Sigmoid colon (tissue), 7 donors: ENCODE results near the gene FAM13A. TPM values are rescaled to one million over a fixed set of nuclear protein-coding genes. Genes with fewer than 3 reads are reported as not detected.
"Not testable (repeated sequence)": the region's sequence is repeated elsewhere in the genome, so short reads cannot be mapped to it uniquely, and the experiment has no call there.

ENCODE experiments used
- DNase-seq: peaks from one replicate; pipeline ENCODE4 v3.0.0-alpha.2; 2019
- H3K27ac ChIP-seq, 4 donors: fragments of 200-600 bp; sonication (generic); one replicate each; pipeline ENCODE4 v1.5.1; 2016 to 2019; ENCODE audit warnings: mild to moderate bottlenecking in 1 of 4
- H3K27me3 ChIP-seq, 3 donors: fragments of 200-600 bp; sonication (generic); one replicate each; pipeline ENCODE4 v1.5.1; 2019; ENCODE audit warnings: mild to moderate bottlenecking in 1 of 3
- H3K36me3 ChIP-seq, 4 donors: fragments of 200-600 bp; sonication (generic); one replicate each; pipeline ENCODE4 v1.5.1; 2016 to 2019
- H3K4me1 ChIP-seq, 4 donors: fragments of 200-600 bp; sonication (generic); one replicate each; pipeline ENCODE4 v1.5.1; 2017 to 2019
- H3K4me3 ChIP-seq, 4 donors: fragments of 200-600 bp; sonication (generic); one replicate each; pipeline ENCODE4 v1.5.1; 2017 to 2019; ENCODE audit warnings: mild to moderate bottlenecking in 2 of 4, moderate library complexity in 1 of 4
- H3K9me3 ChIP-seq, 4 donors: fragments of 200-600 bp in 3 of 4; sonication (generic) in 3 of 4; one replicate each; pipeline versions ENCODE4 v1.5.1 to v1.6.1; 2013 to 2019
- EP300 ChIP-seq, 4 donors: sonication (generic); formaldehyde crosslinking; IDR thresholded peaks; one replicate each; pipeline ENCODE4 v1.6.1; 2017; ENCODE audit warnings: antibody characterized with exemption in 4 of 4
- POLR2A ChIP-seq, 2 donors: fragments of 450-650 bp; IDR thresholded peaks; one replicate each; pipeline ENCODE4 v1.6.1; 2016; ENCODE audit warnings: antibody characterized with exemption in 2 of 2, mild to moderate bottlenecking in 2 of 2, moderate library complexity in 2 of 2
- POLR2AphosphoS5 ChIP-seq, 4 donors: sonication (generic); formaldehyde crosslinking; IDR thresholded peaks; one replicate each; pipeline ENCODE4 v1.6.1; 2017; ENCODE audit warnings: antibody characterized with exemption in 4 of 4
- WGBS, 2 donors: extraction: QIAGEN DNeasy Blood & Tissue Kit; methylation state at CpG; one replicate each; pipeline ENCODE4 v1.1.7; 2013; 5-methylcytosine and 5-hydroxymethylcytosine counted together
- intact Hi-C: fragments of 100-400 bp; cut with DNase I; formaldehyde crosslinking; loops from one replicate; pipeline ENCODE4 v1.15.1; 2023
- polyA plus RNA-seq, 3 donors: library from polyadenylated mRNA; stranded (reverse); fragments of 200-250 nt; gene quantifications; one replicate each; pipeline ENCODE4 v1.2.3, GENCODE V29; 2013
- total RNA-seq, 4 donors: library from RNA; depleted of rRNA; stranded (reverse); fragments of >200 nt; gene quantifications; one replicate each; pipeline ENCODE4 v1.1.0, GENCODE V29; 2016
- TF ChIP-seq, protein P1 (sequence below), 4 experiments: fragments of 450-650 bp in 3 of 4; fragments of 200-600 bp in 1 of 4; IDR thresholded peaks; one replicate each; pipeline ENCODE4 v1.5.1; 2016 to 2019; ENCODE audit warnings: antibody characterized with exemption in 4 of 4, mild to moderate bottlenecking in 3 of 4, moderate library complexity in 2 of 4
- donor health status: healthy with polysubstance abuse.
- donor health status: Bipolar disorder and iron deficiency.
- donor health status: healthy.

Gene FAM13A
- total and polyA plus RNA-seq, 7 donors = 9.9 to 49.7 (median 41.1) TPM

GRCh38 chr4:88999392-88999930 is 57.5 kb downstream of the FAM13A start:
- no peaks in the 10 kb centered on the region for H3K27me3 ChIP-seq
- intact Hi-C loops = no loop called here
- peaks cover 0 to 10% (median 6%) of the 10 kb centered on the region in 4 donors for H3K4me1 ChIP-seq
- no peak overlapping the region for H3K4me3 ChIP-seq
- TF ChIP-seq EP300 (IDR thresholded peaks at IDR 0.05) (no peak), POLR2A (IDR thresholded peaks at IDR 0.05) (no peak), POLR2AphosphoS5 (IDR thresholded peaks at IDR 0.05) (no peak)
- TF ChIP-seq, protein P1, sequence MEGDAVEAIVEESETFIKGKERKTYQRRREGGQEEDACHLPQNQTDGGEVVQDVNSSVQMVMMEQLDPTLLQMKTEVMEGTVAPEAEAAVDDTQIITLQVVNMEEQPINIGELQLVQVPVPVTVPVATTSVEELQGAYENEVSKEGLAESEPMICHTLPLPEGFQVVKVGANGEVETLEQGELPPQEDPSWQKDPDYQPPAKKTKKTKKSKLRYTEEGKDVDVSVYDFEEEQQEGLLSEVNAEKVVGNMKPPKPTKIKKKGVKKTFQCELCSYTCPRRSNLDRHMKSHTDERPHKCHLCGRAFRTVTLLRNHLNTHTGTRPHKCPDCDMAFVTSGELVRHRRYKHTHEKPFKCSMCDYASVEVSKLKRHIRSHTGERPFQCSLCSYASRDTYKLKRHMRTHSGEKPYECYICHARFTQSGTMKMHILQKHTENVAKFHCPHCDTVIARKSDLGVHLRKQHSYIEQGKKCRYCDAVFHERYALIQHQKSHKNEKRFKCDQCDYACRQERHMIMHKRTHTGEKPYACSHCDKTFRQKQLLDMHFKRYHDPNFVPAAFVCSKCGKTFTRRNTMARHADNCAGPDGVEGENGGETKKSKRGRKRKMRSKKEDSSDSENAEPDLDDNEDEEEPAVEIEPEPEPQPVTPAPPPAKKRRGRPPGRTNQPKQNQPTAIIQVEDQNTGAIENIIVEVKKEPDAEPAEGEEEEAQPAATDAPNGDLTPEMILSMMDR (IDR thresholded peaks at IDR 0.05) = no peak
- peaks cover 0 to 1% (median 0%) of the 10 kb centered on the region in 4 donors for H3K36me3 ChIP-seq
- WGBS, 2 donors = 23 to 79% methylated on average over 2 of the region's 2 CpGs
- H3K9me3 ChIP-seq = no peaks in the 10 kb centered on the region
- DNase-seq = no peak
- no peak overlapping the region for H3K27ac ChIP-seq

DNA sequence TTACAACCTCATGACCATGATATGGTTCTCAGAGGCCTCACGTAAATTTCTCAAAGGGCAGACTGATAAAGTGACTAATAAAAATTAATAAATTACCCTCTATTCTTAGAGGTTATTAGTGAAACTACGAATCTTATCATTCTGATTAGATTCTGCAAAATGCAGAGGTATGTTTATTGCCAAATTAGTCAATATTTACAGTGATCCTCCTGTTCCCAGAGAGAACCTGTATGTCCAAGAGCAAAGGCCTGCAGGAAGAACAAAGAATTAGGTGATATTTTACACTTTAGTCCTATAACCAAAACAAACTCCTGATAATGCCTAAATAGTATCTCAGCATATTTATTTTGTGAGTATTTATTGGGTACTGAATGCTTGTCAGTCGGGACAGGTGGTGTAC is 58.1 kb downstream of the FAM13A start:
- TF ChIP-seq, protein P1 (IDR thresholded peaks at IDR 0.05) = no peak
- TF ChIP-seq POLR2A (IDR thresholded peaks at IDR 0.05) (no peak), POLR2AphosphoS5 (IDR thresholded peaks at IDR 0.05) (no peak), EP300 (IDR thresholded peaks at IDR 0.05) (no peak)
- 46 to 75% methylated on average over 3 of the region's 3 CpGs for WGBS, 2 donors
- H3K4me3 ChIP-seq = no peak overlapping the region
- peaks cover 0 to 10% (median 6%) of the 10 kb centered on the region in 4 donors for H3K4me1 ChIP-seq
- no peak overlapping the region for H3K27ac ChIP-seq
- H3K27me3 ChIP-seq = no peaks in the 10 kb centered on the region
- intact Hi-C loops = no loop called here
- H3K9me3 ChIP-seq = no peaks in the 10 kb centered on the region
- H3K36me3 ChIP-seq = peaks cover 0 to 7% (median 0%) of the 10 kb centered on the region in 4 donors
- DNase-seq = no peak

- Histone ChIP-seq H3K27me3 (no peaks in the 10 kb centered on the region), H3K4me1 (peaks cover 0 to 10% (median 6%) of the 10 kb centered on the region in 4 donors), H3K36me3 (peaks cover 0 to 8% (median 0%) of the 10 kb centered on the region in 4 donors), H3K4me3 (no peak overlapping the region), H3K27ac (no peak overlapping the region), H3K9me3 (no peaks in the 10 kb centered on the region)
- DNase-seq = no peak
- TF ChIP-seq POLR2A (IDR thresholded peaks at IDR 0.05) = no peak
- TF ChIP-seq, protein P1 (IDR thresholded peaks at IDR 0.05) = no peak
- no peak for TF ChIP-seq POLR2AphosphoS5 (IDR thresholded peaks at IDR 0.05)
- no peak for TF ChIP-seq EP300 (IDR thresholded peaks at IDR 0.05)
- intact Hi-C loops = no loop called here
Observed at GRCh38 chr4:88998001-88998400, 59.0 kb downstream of the FAM13A start.

DNA sequence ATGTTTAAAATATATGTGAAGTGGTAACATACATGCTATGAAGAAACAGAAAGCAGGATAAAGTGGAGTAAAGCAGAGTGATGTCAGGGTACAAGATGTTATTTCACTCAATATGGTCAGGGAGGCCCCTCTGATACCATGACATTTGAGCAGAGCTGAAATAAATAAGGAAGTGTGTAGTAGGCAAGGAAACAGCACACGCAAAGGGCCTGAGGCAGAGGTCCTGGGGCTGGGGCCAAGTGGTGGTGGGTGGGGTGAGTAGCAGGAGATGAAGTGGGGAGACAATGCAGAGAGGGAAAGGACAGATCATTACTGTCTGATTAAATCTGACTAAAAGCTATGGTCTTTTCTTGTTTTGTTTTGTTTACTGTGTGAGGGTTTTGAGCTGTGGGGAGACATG is 61.1 kb downstream of the FAM13A start:
- no peak overlapping the region for H3K27ac ChIP-seq
- no peak overlapping the region for H3K4me3 ChIP-seq
- H3K36me3 ChIP-seq = peaks cover 0 to 8% (median 0%) of the 10 kb centered on the region in 4 donors
- intact Hi-C loops = no loop called here
- peaks cover 0 to 4% (median 1%) of the 10 kb centered on the region in 4 donors for H3K4me1 ChIP-seq
- TF ChIP-seq EP300 (IDR thresholded peaks at IDR 0.05) = no peak
- TF ChIP-seq POLR2AphosphoS5 (IDR thresholded peaks at IDR 0.05) = no peak
- TF ChIP-seq, protein P1 (IDR thresholded peaks at IDR 0.05) = no peak
- no peak for TF ChIP-seq POLR2A (IDR thresholded peaks at IDR 0.05)
- 90 to 94% methylated on average over 1 of the region's 1 CpG for WGBS, 2 donors
- no peaks in the 10 kb centered on the region for H3K27me3 ChIP-seq
- no peaks in the 10 kb centered on the region for H3K9me3 ChIP-seq
- no peak for DNase-seq

GRCh38 chr4:88995257-88995656 is 61.7 kb downstream of the FAM13A start:
- H3K27ac ChIP-seq, H3K27me3 ChIP-seq, H3K9me3 ChIP-seq, DNase-seq, H3K4me3 ChIP-seq, H3K36me3 ChIP-seq, intact Hi-C loops: not testable (repeated sequence)
- H3K4me1 ChIP-seq = peaks cover 0 to 10% (median 6%) of the 10 kb centered on the region in 4 donors
- 98 to 100% methylated on average over 1 of the region's 1 CpG for WGBS, 2 donors
